TTC549 (cell line): ENCODE results near the gene KCNN3.

Experiments used
- FAIRE-seq: peaks from 2 replicates; lab custom pipeline; 2012; peaks lifted over from hg19 to GRCh38; lab: Jason Lieb, UNC

KCNN3 gene

GRCh38 chr1:154813846-154814505 is 56.1 kb downstream of the KCNN3 start:
- FAIRE-seq, result no peak

GRCh38 chr1:154813300-154813816 is 56.7 kb downstream of the KCNN3 start:
- FAIRE-seq, result no peak

GRCh38 chr1:154812877-154813276 is 57.2 kb downstream of the KCNN3 start:
- FAIRE-seq, result no peak

- no peak for FAIRE-seq
Measured at GRCh38 chr1:154810571-154810970, 59.5 kb downstream of the KCNN3 start.

- no peak for FAIRE-seq
Measured at GRCh38 chr1:154809436-154810413, 60.4 kb downstream of the KCNN3 start.

- no peak for FAIRE-seq
Measured at GRCh38 chr1:154808909-154809262, 61.2 kb downstream of the KCNN3 start.

GRCh38 chr1:154808261-154808908 is 61.7 kb downstream of the KCNN3 start:
- FAIRE-seq, result no peak

- no peak for FAIRE-seq
Measured at GRCh38 chr1:154807048-154807591, 63.0 kb downstream of the KCNN3 start.

GRCh38 chr1:154806333-154806732 is 63.7 kb downstream of the KCNN3 start:
- FAIRE-seq, result no peak

GRCh38 chr1:154802982-154803920 is 66.8 kb downstream of the KCNN3 start:
- FAIRE-seq, result no peak

- no peak for FAIRE-seq
Measured at GRCh38 chr1:154802336-154802969, 67.6 kb downstream of the KCNN3 start.

GRCh38 chr1:154801234-154802011 is 68.7 kb downstream of the KCNN3 start:
- FAIRE-seq, result no peak

GRCh38 chr1:154799188-154799587 is 70.9 kb downstream of the KCNN3 start:
- FAIRE-seq, result no peak

GRCh38 chr1:154798645-154799044 is 71.4 kb downstream of the KCNN3 start:
- no peak for FAIRE-seq

- FAIRE-seq, result no peak
Measured at GRCh38 chr1:154797175-154797574, 72.9 kb downstream of the KCNN3 start.

- no peak for FAIRE-seq
Measured at GRCh38 chr1:154796303-154796892, 73.7 kb downstream of the KCNN3 start.

GRCh38 chr1:154794608-154795007 is 75.5 kb downstream of the KCNN3 start:
- FAIRE-seq, result no peak

- FAIRE-seq, result no peak
Measured at GRCh38 chr1:154793685-154794084, 76.4 kb downstream of the KCNN3 start.

GRCh38 chr1:154792899-154793298 is 77.2 kb downstream of the KCNN3 start:
- FAIRE-seq, result no peak
